ENCODE data around the gene ALG1.
A peak's percentile ranks its signal among the peaks of the same experiment; 100 is the strongest.
"Not testable (repeated sequence)": the region's sequence is repeated elsewhere in the genome, so short reads cannot be mapped to it uniquely, and the experiment has no call there.

Gene ALG1

GRCh38 chr16:5103296-5104032 is 31.8 kb downstream of the ALG1 start:
- not testable (repeated sequence) for DNase-seq

- not testable (repeated sequence) for DNase-seq
Measured at GRCh38 chr16:5105039-5105438, 33.4 kb downstream of the ALG1 start.

GRCh38 chr16:5108505-5109158 is 37.0 kb downstream of the ALG1 start:
- DNase-seq, result no peak

DNA sequence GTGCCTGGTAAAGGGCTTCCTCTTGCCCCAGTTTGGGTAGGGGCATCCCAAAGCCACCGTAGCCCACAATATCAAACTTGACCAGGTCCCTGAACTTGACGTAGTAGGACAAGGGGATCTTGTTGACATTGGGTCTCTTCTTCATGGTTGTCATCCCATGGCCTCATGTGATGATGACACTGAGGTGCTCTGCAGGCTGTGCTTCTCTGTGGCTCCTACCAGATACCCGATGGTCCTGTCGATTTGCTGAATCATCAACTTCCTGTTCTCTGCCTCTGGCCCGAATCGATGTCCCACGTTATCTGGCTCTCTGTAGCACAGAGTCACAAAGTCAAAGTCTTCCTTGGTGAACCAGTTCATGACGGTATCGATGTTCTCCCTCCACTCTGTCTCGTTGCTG is 39.3 kb downstream of the ALG1 start:
- DNase-seq, result not testable (repeated sequence)

GRCh38 chr16:5116780-5117295 is 45.2 kb downstream of the ALG1 start:
- DNase-seq, result not testable (repeated sequence)

DNA sequence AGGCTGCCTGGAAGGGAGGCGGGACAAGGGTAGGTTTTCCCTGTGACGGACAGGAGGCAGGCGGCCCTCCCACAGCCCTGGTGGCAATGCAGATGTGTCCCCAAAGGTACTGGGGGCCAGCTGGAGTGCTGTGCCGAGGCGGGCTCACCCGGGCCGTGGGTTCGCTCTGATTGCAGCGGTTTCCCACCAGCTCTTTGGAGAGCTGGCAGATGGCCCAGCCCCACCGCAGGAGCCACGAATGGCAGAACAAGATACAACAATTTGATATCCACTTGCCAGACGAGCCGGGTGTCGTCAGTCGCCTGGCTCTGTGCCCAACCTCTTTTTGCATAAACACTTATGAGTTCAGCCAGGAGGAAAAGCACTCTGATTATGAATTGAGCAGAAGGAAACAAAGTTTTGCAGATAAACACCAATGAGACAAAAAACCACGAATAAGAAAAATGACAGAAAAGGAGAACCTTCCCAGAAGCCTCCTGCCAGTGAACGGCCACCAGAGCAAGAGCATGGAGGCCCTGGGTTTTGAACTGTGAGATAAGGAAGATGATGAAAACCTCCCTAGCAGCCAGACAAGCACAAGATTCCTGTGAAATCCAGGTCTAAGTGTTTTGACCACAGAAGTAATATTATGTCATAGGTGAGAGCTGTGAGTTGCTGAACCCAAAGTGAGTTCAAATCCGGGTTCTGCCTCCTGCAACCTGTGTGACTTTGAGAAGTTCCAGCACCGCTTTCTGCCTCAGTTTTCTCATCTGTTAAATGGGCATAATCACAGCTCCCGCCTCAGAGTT is 45.9 kb downstream of the ALG1 start:
- peak; percentile 67 for DNase-seq

DNA sequence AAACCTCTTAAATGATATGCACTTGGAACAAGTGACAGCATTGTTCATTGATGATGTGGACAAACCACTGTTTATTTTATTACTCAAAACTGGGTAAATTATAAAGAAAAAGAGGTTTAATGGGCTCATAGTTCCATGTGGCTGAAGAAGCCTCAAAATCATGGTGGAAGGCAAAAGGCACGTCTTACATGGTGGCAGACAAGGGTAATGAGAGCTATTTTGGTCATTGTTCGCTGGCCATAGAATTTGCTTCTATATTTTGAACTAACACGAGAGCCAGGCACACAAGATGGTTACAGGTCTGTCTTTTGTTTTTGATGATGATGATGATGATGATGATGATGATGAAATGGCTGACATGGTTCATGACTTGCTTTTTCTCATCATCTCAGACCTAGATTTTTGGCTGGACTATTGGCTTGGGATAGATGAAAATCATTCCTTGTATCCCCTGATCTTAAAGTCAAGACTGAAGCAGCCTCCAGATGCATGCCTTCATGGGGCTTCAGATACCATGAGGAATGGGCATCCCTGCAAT is 59.9 kb downstream of the ALG1 start:
- not testable (repeated sequence) for DNase-seq

- DNase-seq, result not testable (repeated sequence)
Measured at GRCh38 chr16:5132915-5133600, 61.4 kb downstream of the ALG1 start.

- DNase-seq, result not testable (repeated sequence)
Measured at GRCh38 chr16:5134739-5135452, 63.3 kb downstream of the ALG1 start.

Data from activated T-cell treated with anti-CD3 and anti-CD28 coated beads, Interleukin-2, amount 50 U/mL, for 1 hour (primary cell).